ENCODE data around the gene IL1RAPL2.

The IL1RAPL2 gene

GRCh38 chrX:105266456-105266855, 700.5 kb downstream of the IL1RAPL2 start:
- no peaks in the 10 kb centered on the region for H3K4me1 ChIP-seq (ENCODE audit: control insufficient read depth, insufficient read depth, low read length)
- no peaks in the 10 kb centered on the region for H3K27me3 ChIP-seq (ENCODE audit: control insufficient read depth, insufficient read depth, low read length)
- H3K36me3 ChIP-seq (ENCODE audit: control insufficient read depth, insufficient read depth, low read length) = no peaks in the 10 kb centered on the region
- H3K4me3 ChIP-seq (ENCODE audit: low read length) = no peak overlapping the region
- no peak overlapping the region for H3K9ac ChIP-seq (ENCODE audit: low read length)
- no peaks in the 10 kb centered on the region for H3K9me3 ChIP-seq (ENCODE audit: control insufficient read depth, low read length)

- no peak overlapping the region for H3K4me3 ChIP-seq (ENCODE audit: low read length)
- H3K27me3 ChIP-seq (ENCODE audit: control insufficient read depth, insufficient read depth, low read length) = no peaks in the 10 kb centered on the region
- no peak overlapping the region for H3K9ac ChIP-seq (ENCODE audit: low read length)
- no peaks in the 10 kb centered on the region for H3K9me3 ChIP-seq (ENCODE audit: control insufficient read depth, low read length)
- no peaks in the 10 kb centered on the region for H3K4me1 ChIP-seq (ENCODE audit: control insufficient read depth, insufficient read depth, low read length)
- H3K36me3 ChIP-seq (ENCODE audit: control insufficient read depth, insufficient read depth, low read length) = no peaks in the 10 kb centered on the region
Measured at GRCh38 chrX:105267167-105267566, 701.2 kb downstream of the IL1RAPL2 start.

- H3K36me3 ChIP-seq (ENCODE audit: control insufficient read depth, insufficient read depth, low read length) = no peaks in the 10 kb centered on the region
- H3K9me3 ChIP-seq (ENCODE audit: control insufficient read depth, low read length) = no peaks in the 10 kb centered on the region
- H3K4me1 ChIP-seq (ENCODE audit: control insufficient read depth, insufficient read depth, low read length) = no peaks in the 10 kb centered on the region
- H3K9ac ChIP-seq (ENCODE audit: low read length) = no peak overlapping the region
- H3K27me3 ChIP-seq (ENCODE audit: control insufficient read depth, insufficient read depth, low read length) = no peaks in the 10 kb centered on the region
- no peak overlapping the region for H3K4me3 ChIP-seq (ENCODE audit: low read length)
Measured at GRCh38 chrX:105269386-105269785, 703.4 kb downstream of the IL1RAPL2 start.

GRCh38 chrX:105273326-105273725, 707.3 kb downstream of the IL1RAPL2 start:
- Histone ChIP-seq H3K9ac (ENCODE audit: low read length) (no peak overlapping the region), H3K4me1 (ENCODE audit: control insufficient read depth, insufficient read depth, low read length) (no peaks in the 10 kb centered on the region), H3K36me3 (ENCODE audit: control insufficient read depth, insufficient read depth, low read length) (no peaks in the 10 kb centered on the region), H3K4me3 (ENCODE audit: low read length) (no peak overlapping the region), H3K9me3 (ENCODE audit: control insufficient read depth, low read length) (no peaks in the 10 kb centered on the region), H3K27me3 (ENCODE audit: control insufficient read depth, insufficient read depth, low read length) (no peaks in the 10 kb centered on the region)

- no peaks in the 10 kb centered on the region for H3K27me3 ChIP-seq (ENCODE audit: control insufficient read depth, insufficient read depth, low read length)
- H3K9ac ChIP-seq (ENCODE audit: low read length) = no peak overlapping the region
Measured at GRCh38 chrX:105274091-105274490, 708.1 kb downstream of the IL1RAPL2 start.

GRCh38 chrX:105277132-105277531, 711.1 kb downstream of the IL1RAPL2 start:
- H3K4me3 ChIP-seq (ENCODE audit: low read length) = no peak overlapping the region
- no peaks in the 10 kb centered on the region for H3K27me3 ChIP-seq (ENCODE audit: control insufficient read depth, insufficient read depth, low read length)
- H3K4me1 ChIP-seq (ENCODE audit: control insufficient read depth, insufficient read depth, low read length) = no peaks in the 10 kb centered on the region
- no peaks in the 10 kb centered on the region for H3K36me3 ChIP-seq (ENCODE audit: control insufficient read depth, insufficient read depth, low read length)
- no peak overlapping the region for H3K9ac ChIP-seq (ENCODE audit: low read length)
- no peaks in the 10 kb centered on the region for H3K9me3 ChIP-seq (ENCODE audit: control insufficient read depth, low read length)

More at GRCh38 chrX:105274091-105274490, 708.1 kb downstream of the IL1RAPL2 start:
- Histone ChIP-seq H3K4me3 (ENCODE audit: low read length) (no peak overlapping the region), H3K4me1 (ENCODE audit: control insufficient read depth, insufficient read depth, low read length) (no peaks in the 10 kb centered on the region), H3K9me3 (ENCODE audit: control insufficient read depth, low read length) (no peaks in the 10 kb centered on the region), H3K36me3 (ENCODE audit: control insufficient read depth, insufficient read depth, low read length) (no peaks in the 10 kb centered on the region)

- H3K27me3 ChIP-seq (ENCODE audit: control insufficient read depth, insufficient read depth, low read length) = no peaks in the 10 kb centered on the region
- no peak overlapping the region for H3K4me3 ChIP-seq (ENCODE audit: low read length)
- no peaks in the 10 kb centered on the region for H3K9me3 ChIP-seq (ENCODE audit: control insufficient read depth, low read length)
- H3K9ac ChIP-seq (ENCODE audit: low read length) = no peak overlapping the region
- no peaks in the 10 kb centered on the region for H3K36me3 ChIP-seq (ENCODE audit: control insufficient read depth, insufficient read depth, low read length)
- no peaks in the 10 kb centered on the region for H3K4me1 ChIP-seq (ENCODE audit: control insufficient read depth, insufficient read depth, low read length)
Measured at GRCh38 chrX:105282077-105282476, 716.1 kb downstream of the IL1RAPL2 start.

GRCh38 chrX:105297041-105297440, 731.0 kb downstream of the IL1RAPL2 start:
- no peaks in the 10 kb centered on the region for H3K36me3 ChIP-seq (ENCODE audit: control insufficient read depth, insufficient read depth, low read length)
- no peaks in the 10 kb centered on the region for H3K4me1 ChIP-seq (ENCODE audit: control insufficient read depth, insufficient read depth, low read length)
- H3K4me3 ChIP-seq (ENCODE audit: low read length) = no peak overlapping the region
- no peaks in the 10 kb centered on the region for H3K9me3 ChIP-seq (ENCODE audit: control insufficient read depth, low read length)
- no peak overlapping the region for H3K9ac ChIP-seq (ENCODE audit: low read length)
- H3K27me3 ChIP-seq (ENCODE audit: control insufficient read depth, insufficient read depth, low read length) = no peaks in the 10 kb centered on the region

GRCh38 chrX:105299286-105299685, 733.3 kb downstream of the IL1RAPL2 start:
- Histone ChIP-seq H3K27me3 (ENCODE audit: control insufficient read depth, insufficient read depth, low read length) (no peaks in the 10 kb centered on the region), H3K4me3 (ENCODE audit: low read length) (no peak overlapping the region), H3K9me3 (ENCODE audit: control insufficient read depth, low read length) (no peaks in the 10 kb centered on the region), H3K36me3 (ENCODE audit: control insufficient read depth, insufficient read depth, low read length) (no peaks in the 10 kb centered on the region), H3K4me1 (ENCODE audit: control insufficient read depth, insufficient read depth, low read length) (no peaks in the 10 kb centered on the region), H3K9ac (ENCODE audit: low read length) (no peak overlapping the region)

- no peaks in the 10 kb centered on the region for H3K27me3 ChIP-seq (ENCODE audit: control insufficient read depth, insufficient read depth, low read length)
- H3K36me3 ChIP-seq (ENCODE audit: control insufficient read depth, insufficient read depth, low read length) = no peaks in the 10 kb centered on the region
- H3K4me1 ChIP-seq (ENCODE audit: control insufficient read depth, insufficient read depth, low read length) = no peaks in the 10 kb centered on the region
- H3K9me3 ChIP-seq (ENCODE audit: control insufficient read depth, low read length) = no peaks in the 10 kb centered on the region
- H3K9ac ChIP-seq (ENCODE audit: low read length) = no peak overlapping the region
- no peak overlapping the region for H3K4me3 ChIP-seq (ENCODE audit: low read length)
Measured at GRCh38 chrX:105302246-105302645, 736.2 kb downstream of the IL1RAPL2 start.

- no peaks in the 10 kb centered on the region for H3K27me3 ChIP-seq (ENCODE audit: control insufficient read depth, insufficient read depth, low read length)
- H3K36me3 ChIP-seq (ENCODE audit: control insufficient read depth, insufficient read depth, low read length) = no peaks in the 10 kb centered on the region
- no peak overlapping the region for H3K4me3 ChIP-seq (ENCODE audit: low read length)
- H3K9me3 ChIP-seq (ENCODE audit: control insufficient read depth, low read length) = no peaks in the 10 kb centered on the region
- H3K4me1 ChIP-seq (ENCODE audit: control insufficient read depth, insufficient read depth, low read length) = no peaks in the 10 kb centered on the region
- H3K9ac ChIP-seq (ENCODE audit: low read length) = no peak overlapping the region
Measured at GRCh38 chrX:105307762-105308161, 741.8 kb downstream of the IL1RAPL2 start.

GRCh38 chrX:105313596-105313995, 747.6 kb downstream of the IL1RAPL2 start:
- H3K4me1 ChIP-seq (ENCODE audit: control insufficient read depth, insufficient read depth, low read length) = no peaks in the 10 kb centered on the region
- H3K27me3 ChIP-seq (ENCODE audit: control insufficient read depth, insufficient read depth, low read length) = no peaks in the 10 kb centered on the region
- H3K9me3 ChIP-seq (ENCODE audit: control insufficient read depth, low read length) = no peaks in the 10 kb centered on the region
- no peak overlapping the region for H3K9ac ChIP-seq (ENCODE audit: low read length)
- no peak overlapping the region for H3K4me3 ChIP-seq (ENCODE audit: low read length)
- H3K36me3 ChIP-seq (ENCODE audit: control insufficient read depth, insufficient read depth, low read length) = no peaks in the 10 kb centered on the region

- H3K9ac ChIP-seq (ENCODE audit: low read length) = no peak overlapping the region
- no peaks in the 10 kb centered on the region for H3K36me3 ChIP-seq (ENCODE audit: control insufficient read depth, insufficient read depth, low read length)
- H3K27me3 ChIP-seq (ENCODE audit: control insufficient read depth, insufficient read depth, low read length) = no peaks in the 10 kb centered on the region
- no peaks in the 10 kb centered on the region for H3K4me1 ChIP-seq (ENCODE audit: control insufficient read depth, insufficient read depth, low read length)
- H3K9me3 ChIP-seq (ENCODE audit: control insufficient read depth, low read length) = no peaks in the 10 kb centered on the region
- H3K4me3 ChIP-seq (ENCODE audit: low read length) = no peak overlapping the region
Measured at GRCh38 chrX:105314458-105314857, 748.5 kb downstream of the IL1RAPL2 start.
